Type B pancreatic cell (in vitro differentiated cells): Measurements from ENCODE around the gene CHD3. TPM values are rescaled to one million over a fixed set of nuclear protein-coding genes. Genes with fewer than 3 reads are reported as not detected.

ENCODE experiments used
- DNase-seq: peaks from one replicate; pipeline ENCODE4 v3.0.0; 2021; ENCODE audit warnings: mixed read lengths; ENCODE audit not compliant: unreplicated experiment; ENCODE audit errors: extremely low spot score
- H3K27ac Mint-ChIP-seq: 2 replicates; pipeline ENCODE4 v1.8.0; 2021; ENCODE audit warnings: mild to moderate bottlenecking, mixed read lengths
- H3K27me3 Mint-ChIP-seq: 2 replicates; pipeline ENCODE4 v1.8.0; 2021; ENCODE audit warnings: mixed read lengths
- H3K36me3 Mint-ChIP-seq: 2 replicates; pipeline ENCODE4 v1.8.0; 2021; ENCODE audit warnings: mixed read lengths
- H3K4me1 Mint-ChIP-seq: one replicate; pipeline ENCODE4 v1.8.0; 2021; ENCODE audit warnings: mixed read lengths; ENCODE audit not compliant: unreplicated experiment
- H3K4me3 Mint-ChIP-seq: 2 replicates; pipeline ENCODE4 v1.8.0; 2021; ENCODE audit warnings: mild to moderate bottlenecking, mixed read lengths
- H3K9me3 Mint-ChIP-seq: 2 replicates; pipeline ENCODE4 v1.8.0; 2021; ENCODE audit warnings: mixed read lengths
- CTCF ChIP-seq: fragments of 200-600 bp; sonication (generic); conservative IDR thresholded peaks from 2 replicates; pipeline ENCODE4 v1.5.0; 2021; ENCODE audit warnings: antibody characterized with exemption, mild to moderate bottlenecking
- total RNA-seq: library from RNA; stranded (reverse); gene quantifications from 2 replicates; pipeline ENCODE4 v1.2.1, GENCODE V29; 2021; ENCODE audit warnings: low replicate concordance

Gene CHD3
- total RNA-seq, 1 donor from 2014 or later: 172 TPM

DNA sequence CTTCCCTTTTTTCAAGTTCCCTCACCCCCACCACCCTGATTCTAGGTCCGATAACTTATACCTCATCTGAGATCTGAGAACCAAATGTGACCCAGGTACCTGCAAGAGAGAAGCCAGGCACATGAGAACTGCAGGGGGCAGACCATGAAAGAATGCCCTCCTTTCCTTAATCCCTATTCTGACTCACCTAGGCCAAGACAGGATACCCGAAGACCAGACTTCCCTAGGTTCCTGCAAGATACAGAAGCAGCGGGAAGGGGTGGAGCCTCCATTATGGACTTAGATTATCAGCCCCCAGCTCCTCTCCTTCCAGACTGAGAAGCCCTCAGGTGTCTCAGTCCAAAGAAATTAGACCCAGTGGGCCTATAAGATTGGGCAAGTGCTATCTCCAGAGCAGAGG is 39.0 kb downstream of the CHD3 start:
- no peaks in the 10 kb centered on the region for H3K9me3 Mint-ChIP-seq
- H3K27ac Mint-ChIP-seq: no peak overlapping the region
- H3K4me3 Mint-ChIP-seq: peak overlapping the region; percentile 78

GRCh38 chr17:7929158-7930023 is 40.8 kb downstream of the CHD3 start, which contains the start of gene KCNAB3:
Gene KCNAB3, minus strand, starts transcription at chr17:7929856. Its CDS starts 421 bp downstream, at chr17:7929435.
- no peak for DNase-seq

More for the DNA sequence above, 39.0 kb downstream of the CHD3 start:
- Mint-ChIP-seq H3K36me3 (peaks cover 9% of the 10 kb centered on the region), H3K27me3 (peaks cover 24% of the 10 kb centered on the region), H3K4me1 (peaks cover 23% of the 10 kb centered on the region)
- TF ChIP-seq CTCF: no peak
- no peak for DNase-seq

DNA sequence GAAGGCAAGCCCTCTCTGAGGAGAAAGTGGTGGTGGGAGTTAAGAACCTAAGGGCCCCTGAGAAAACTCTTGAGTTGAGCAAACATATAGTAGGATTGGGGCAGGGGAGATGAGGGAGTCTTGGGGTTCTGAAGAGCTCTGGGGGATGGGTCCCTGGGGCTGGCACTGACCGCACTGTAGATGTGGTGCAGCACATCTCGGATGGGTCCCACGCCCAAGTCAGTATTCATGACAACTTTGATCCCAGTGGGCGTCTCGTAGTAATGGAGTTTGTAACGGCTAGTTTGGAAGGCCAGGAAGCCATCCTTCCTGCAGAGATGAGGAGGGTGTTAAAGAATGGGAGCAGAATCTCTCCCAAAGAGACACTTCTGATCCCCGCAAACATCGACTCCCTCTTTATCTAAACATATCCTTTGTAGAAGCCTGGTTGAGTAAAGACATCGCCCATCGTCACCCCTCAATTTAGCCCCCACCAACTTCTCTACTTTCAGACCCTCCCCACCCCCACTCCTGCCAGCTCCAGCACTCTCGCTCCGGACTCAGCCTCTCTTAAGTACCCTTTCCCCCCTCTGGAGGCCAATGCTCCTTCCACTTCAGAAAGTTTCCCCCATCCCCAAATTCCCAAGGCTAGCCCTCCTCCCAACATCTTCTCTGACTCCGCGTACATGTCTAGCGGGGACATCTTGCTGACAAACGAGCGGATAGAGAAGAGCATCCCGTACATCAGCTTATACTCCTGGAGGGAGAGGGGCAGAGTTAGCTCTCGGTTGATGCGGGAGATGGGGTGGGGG is 42.4 kb downstream of the CHD3 start:
- no peak for TF ChIP-seq CTCF
- DNase-seq: no peak
- Mint-ChIP-seq H3K4me1 (peaks cover 35% of the 10 kb centered on the region), H3K27ac (peak overlapping the region; percentile 97), H3K36me3 (peaks cover 13% of the 10 kb centered on the region), H3K4me3 (peak overlapping the region; percentile 100), H3K9me3 (no peaks in the 10 kb centered on the region), H3K27me3 (peaks cover 24% of the 10 kb centered on the region)

More at GRCh38 chr17:7929158-7930023, 40.8 kb downstream of the CHD3 start, which contains the start of gene KCNAB3:
- H3K4me3 Mint-ChIP-seq: peak within 1 kb of the TSS; percentile 100
- TF ChIP-seq CTCF: no peak
- H3K4me1 Mint-ChIP-seq: peaks cover 35% of the 10 kb centered on the region
- H3K9me3 Mint-ChIP-seq: no peaks in the 10 kb centered on the region
- H3K36me3 Mint-ChIP-seq: peaks cover 9% of the 10 kb centered on the region
- peaks cover 24% of the 10 kb centered on the region for H3K27me3 Mint-ChIP-seq
- no peak within 1 kb of the TSS for H3K27ac Mint-ChIP-seq

GRCh38 chr17:7931709-7932482 is 43.3 kb downstream of the CHD3 start, which contains the start of the genes CNTROB and TRAPPC1:
Gene CNTROB, plus strand, starts transcription at chr17:7932206. Its CDS starts 874 bp downstream, at chr17:7933080.
Gene TRAPPC1, minus strand, starts transcription at chr17:7931946. Its CDS starts 117 bp downstream, at chr17:7931829.
- DNase-seq: peak; percentile 100
- H3K27me3 Mint-ChIP-seq: peaks cover 22% of the 10 kb centered on the region
- peaks cover 18% of the 10 kb centered on the region for H3K36me3 Mint-ChIP-seq
- H3K4me3 Mint-ChIP-seq: peak within 1 kb of the TSS; percentile 100
- H3K9me3 Mint-ChIP-seq: no peaks in the 10 kb centered on the region
- peak within 1 kb of the TSS; percentile 97 for H3K27ac Mint-ChIP-seq
- peaks cover 35% of the 10 kb centered on the region for H3K4me1 Mint-ChIP-seq
- no peak for TF ChIP-seq CTCF

- Mint-ChIP-seq H3K27me3 (peaks cover 17% of the 10 kb centered on the region), H3K4me3 (peak overlapping the region; percentile 100), H3K9me3 (no peaks in the 10 kb centered on the region), H3K27ac (peak overlapping the region; percentile 97), H3K4me1 (peaks cover 35% of the 10 kb centered on the region), H3K36me3 (peaks cover 21% of the 10 kb centered on the region)
- no peak for TF ChIP-seq CTCF
- DNase-seq: no peak
Observed at GRCh38 chr17:7932483-7932891, 43.9 kb downstream of the CHD3 start.
